CD4-positive, alpha-beta T cell (primary cell): Measurements from ENCODE around the gene FARSB. TPM values are rescaled to one million over a fixed set of nuclear protein-coding genes. Genes with fewer than 3 reads are reported as not detected.

Source experiments
- ATAC-seq: fragments of 200-7000 bp; cut with Tn5 transposase; one replicate; pipeline ENCODE4 v1.10.0; 2022; ENCODE audit warnings: mild to moderate bottlenecking; ENCODE audit not compliant: poor library complexity
- CTCF ChIA-PET: fragments of 350-600 bp; sonication (Branson Sonifier 250); formaldehyde crosslinking; loops from one replicate; lab custom pipeline; 2021; ENCODE audit warnings: antibody characterized with exemption, inconsistent platforms; lab: Charles Lee
- POLR2A ChIA-PET: fragments of 350-600 bp; sonication (Branson Sonifier 250); formaldehyde crosslinking; loops from one replicate; lab custom pipeline; 2021; ENCODE audit warnings: antibody characterized with exemption, inconsistent platforms; lab: Charles Lee
- DNase-seq, 14 experiments: peaks; one replicate each; pipeline ENCODE4 v3.0.0-alpha.2; 2013 to 2020; ENCODE audit warnings: mixed read lengths in 2 of 14
- H3K27ac ChIP-seq, 2 donors: one replicate each; pipeline versions ENCODE4 v1.5.1 to v1.7.0; 2013; ENCODE audit warnings: low read length in 2 of 2, low read depth in 1 of 2, mild to moderate bottlenecking in 1 of 2
- H3K27me3 ChIP-seq, 2 experiments: 1 replicate in 1 of 2; 2 replicates in 1 of 2; pipeline versions ENCODE4 v1.6.1 to v1.7.0; 2013; ENCODE audit warnings: low read length in 2 of 2, control low read depth in 1 of 2, mild to moderate bottlenecking in 1 of 2, moderate library complexity in 1 of 2; ENCODE audit not compliant: insufficient read depth in 2 of 2, control insufficient read depth in 1 of 2
- H3K36me3 ChIP-seq: one replicate; pipeline ENCODE4 v1.6.1; 2013; ENCODE audit warnings: low read length, control low read depth; ENCODE audit not compliant: insufficient read depth
- H3K4me1 ChIP-seq: one replicate; pipeline ENCODE4 v1.6.1; 2013; ENCODE audit warnings: low read length, control low read depth; ENCODE audit not compliant: insufficient read depth
- H3K4me3 ChIP-seq: one replicate; pipeline ENCODE4 v1.5.1; 2013; ENCODE audit warnings: mild to moderate bottlenecking, low read length, moderate library complexity
- H3K9me3 ChIP-seq, 2 experiments: 1 replicate in 1 of 2; 2 replicates in 1 of 2; pipeline versions ENCODE4 v1.6.1 to v1.7.0; 2013; ENCODE audit warnings: low read length in 2 of 2, mild to moderate bottlenecking in 2 of 2, control low read depth in 1 of 2, moderate library complexity in 1 of 2; ENCODE audit not compliant: control insufficient read depth in 1 of 2, insufficient read depth in 1 of 2
- H3K27ac Mint-ChIP-seq: one replicate; pipeline ENCODE4 v1.8.0; 2020; ENCODE audit warnings: mixed read lengths
- H3K27me3 Mint-ChIP-seq: one replicate; pipeline ENCODE4 v1.8.0; 2021; ENCODE audit warnings: mixed read lengths
- H3K36me3 Mint-ChIP-seq: one replicate; pipeline ENCODE4 v1.8.0; 2021; ENCODE audit warnings: low read depth, mixed read lengths
- H3K4me1 Mint-ChIP-seq: one replicate; pipeline ENCODE4 v1.8.0; 2021; ENCODE audit warnings: low read depth, mixed read lengths
- H3K4me3 Mint-ChIP-seq: one replicate; pipeline ENCODE4 v1.8.0; 2020; ENCODE audit warnings: mild to moderate bottlenecking, mixed read lengths
- H3K9me3 Mint-ChIP-seq: one replicate; pipeline ENCODE4 v1.8.0; 2020; ENCODE audit warnings: mixed read lengths
- intact Hi-C, 2 experiments: fragments of 100-400 bp; cut with DNase I in 1 of 2; cut with micrococcal nuclease in 1 of 2; formaldehyde crosslinking; loops; one replicate each; pipeline versions ENCODE4 v1.15.1 to v1.9.0; 2023 to 2025; cut with DNase I, micrococcal nuclease
- total RNA-seq, 174 experiments: library from RNA in 2 of 174; stranded (reverse) in 2 of 174; gene quantifications; one replicate each; pipeline ENCODE4 v1.2.3 and lab custom pipeline; 2021 to 2026
- TF ChIP-seq, protein P1 (sequence below): fragments of 200-600 bp; IDR thresholded peaks from one replicate; pipeline ENCODE4 v1.8.0; 2022; ENCODE audit warnings: antibody characterized with exemption, mild to moderate bottlenecking

The FARSB gene
- total RNA-seq, 2 experiments from 2014 or later, result 7.8 to 8.7 TPM

DNA sequence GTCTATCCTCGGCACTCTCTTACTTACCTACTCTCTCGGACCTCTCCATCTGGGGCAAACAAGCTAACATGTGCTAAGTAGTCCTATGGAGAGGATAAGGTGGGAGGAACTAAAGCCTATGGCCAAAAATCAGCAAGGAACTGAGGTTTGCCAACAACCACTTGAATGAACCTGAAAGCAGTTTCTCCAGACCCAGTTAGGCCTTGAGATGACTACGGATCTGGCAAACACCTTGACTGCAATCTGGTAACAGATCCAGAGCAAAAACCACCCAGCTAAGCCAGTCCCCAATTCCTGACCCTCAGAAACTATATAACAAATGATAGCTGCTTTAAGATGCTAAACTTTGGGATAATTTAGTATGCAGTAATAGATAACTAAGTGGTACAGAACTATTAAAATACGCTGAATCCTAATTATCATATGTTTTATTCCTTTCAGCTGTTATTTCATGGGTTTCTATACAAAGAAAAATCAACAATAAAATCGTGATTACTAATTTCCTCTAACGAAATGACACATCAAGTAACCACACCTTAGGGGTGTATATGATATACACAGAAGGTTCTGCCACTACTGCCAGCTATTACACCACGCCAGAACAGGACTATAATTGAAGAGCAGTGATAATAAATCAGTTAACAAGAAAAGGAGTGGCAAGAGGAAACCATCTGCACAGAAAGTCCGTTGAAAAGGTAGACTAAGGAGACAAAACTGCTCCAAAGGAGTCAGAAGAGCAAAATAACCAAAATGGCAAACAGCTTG, 3.2 kb downstream of the FARSB start:
- Histone ChIP-seq H3K36me3 (peaks cover 11% of the 10 kb centered on the region), H3K27ac (no peak overlapping the region), H3K4me1 (peaks cover 28% of the 10 kb centered on the region), H3K9me3 (no peaks in the 10 kb centered on the region), H3K27me3 (no peaks in the 10 kb centered on the region), H3K4me3 (no peak overlapping the region)
- ATAC-seq (no peak), DNase-seq (no peak)
- CTCF ChIA-PET, result interaction anchor here (1.3 kb wide), 1 partner anchor 38 kb away, joined by 5 read pairs; no protein-coding TSS in a partner anchor
- TF ChIP-seq, protein P1, sequence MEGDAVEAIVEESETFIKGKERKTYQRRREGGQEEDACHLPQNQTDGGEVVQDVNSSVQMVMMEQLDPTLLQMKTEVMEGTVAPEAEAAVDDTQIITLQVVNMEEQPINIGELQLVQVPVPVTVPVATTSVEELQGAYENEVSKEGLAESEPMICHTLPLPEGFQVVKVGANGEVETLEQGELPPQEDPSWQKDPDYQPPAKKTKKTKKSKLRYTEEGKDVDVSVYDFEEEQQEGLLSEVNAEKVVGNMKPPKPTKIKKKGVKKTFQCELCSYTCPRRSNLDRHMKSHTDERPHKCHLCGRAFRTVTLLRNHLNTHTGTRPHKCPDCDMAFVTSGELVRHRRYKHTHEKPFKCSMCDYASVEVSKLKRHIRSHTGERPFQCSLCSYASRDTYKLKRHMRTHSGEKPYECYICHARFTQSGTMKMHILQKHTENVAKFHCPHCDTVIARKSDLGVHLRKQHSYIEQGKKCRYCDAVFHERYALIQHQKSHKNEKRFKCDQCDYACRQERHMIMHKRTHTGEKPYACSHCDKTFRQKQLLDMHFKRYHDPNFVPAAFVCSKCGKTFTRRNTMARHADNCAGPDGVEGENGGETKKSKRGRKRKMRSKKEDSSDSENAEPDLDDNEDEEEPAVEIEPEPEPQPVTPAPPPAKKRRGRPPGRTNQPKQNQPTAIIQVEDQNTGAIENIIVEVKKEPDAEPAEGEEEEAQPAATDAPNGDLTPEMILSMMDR, result no peak
- H3K27ac Mint-ChIP-seq, result peak overlapping the region; percentile 61
- peaks cover 76% of the 10 kb centered on the region for H3K4me1 Mint-ChIP-seq
- no peaks in the 10 kb centered on the region for H3K27me3 Mint-ChIP-seq
- POLR2A ChIA-PET, result no interaction called here
- intact Hi-C loops, result no loop called here
- peak overlapping the region; percentile 75 for H3K4me3 Mint-ChIP-seq
- no peaks in the 10 kb centered on the region for H3K9me3 Mint-ChIP-seq
- peaks cover 37% of the 10 kb centered on the region for H3K36me3 Mint-ChIP-seq

DNA sequence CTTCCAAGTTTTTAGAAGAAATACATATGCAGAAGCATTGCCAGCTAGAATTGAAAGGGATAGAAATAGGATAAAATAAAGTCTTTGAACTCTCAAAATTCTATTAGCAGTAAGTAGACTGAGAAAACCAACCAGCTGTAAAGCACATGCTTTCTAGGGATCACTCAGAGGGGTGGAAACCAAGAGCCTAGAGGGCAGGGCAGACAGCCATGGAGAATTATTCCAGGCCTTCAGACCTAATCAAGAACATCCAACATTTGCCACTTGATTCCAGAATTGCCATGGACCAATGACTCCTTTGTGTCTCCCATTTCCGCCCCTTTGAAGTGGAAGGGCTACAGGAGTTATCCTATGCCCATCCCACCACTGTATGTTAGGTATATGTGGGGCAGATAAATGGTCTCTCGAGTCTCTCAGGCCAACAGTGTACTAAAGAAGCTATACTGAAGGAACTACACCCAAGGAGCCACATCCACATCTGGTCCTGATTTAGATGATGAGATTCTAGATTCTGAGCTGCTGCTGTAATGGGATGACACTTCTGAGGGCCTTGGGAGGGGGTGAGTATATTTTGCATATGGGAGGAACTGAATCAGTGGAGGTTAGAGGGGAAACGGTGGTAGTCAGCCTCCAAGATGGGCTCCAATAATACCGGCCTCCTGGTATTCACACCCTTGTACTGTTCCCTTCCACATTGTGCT, 4.0 kb downstream of the FARSB start:
- Mint-ChIP-seq H3K4me3 (peak overlapping the region; percentile 75), H3K9me3 (no peaks in the 10 kb centered on the region), H3K27me3 (no peaks in the 10 kb centered on the region), H3K36me3 (peaks cover 45% of the 10 kb centered on the region), H3K27ac (no peak overlapping the region), H3K4me1 (peaks cover 73% of the 10 kb centered on the region)
- TF ChIP-seq, protein P1, result no peak
- peaks cover 26% of the 10 kb centered on the region for H3K4me1 ChIP-seq
- intact Hi-C loops, result no loop called here
- ATAC-seq (no peak), DNase-seq (no peak)
- no peak overlapping the region for H3K27ac ChIP-seq
- H3K36me3 ChIP-seq, result peaks cover 14% of the 10 kb centered on the region
- no peak overlapping the region for H3K4me3 ChIP-seq
- CTCF ChIA-PET, result no interaction called here
- no peaks in the 10 kb centered on the region for H3K27me3 ChIP-seq
- POLR2A ChIA-PET, result no interaction called here
- no peaks in the 10 kb centered on the region for H3K9me3 ChIP-seq

DNA sequence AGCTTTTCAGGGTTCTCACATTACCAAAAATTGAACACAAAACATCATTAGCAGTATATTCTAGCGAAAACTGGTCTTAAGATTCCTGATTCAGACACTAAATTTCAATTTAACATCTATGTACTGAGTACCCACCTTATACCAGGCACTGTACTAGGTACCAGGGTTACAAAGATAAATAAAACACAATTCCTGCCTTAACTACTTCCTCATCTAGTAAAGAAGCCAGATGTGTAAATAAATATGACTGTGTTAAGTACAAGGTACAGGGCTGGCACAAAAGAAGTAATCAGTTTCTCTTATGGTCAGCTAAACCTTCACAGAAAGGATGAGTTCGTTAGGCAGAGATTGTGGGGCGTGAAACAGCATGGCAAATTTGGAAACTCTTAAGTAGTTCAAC, 6.1 kb downstream of the FARSB start:
- Mint-ChIP-seq H3K27me3 (no peaks in the 10 kb centered on the region), H3K4me1 (peaks cover 56% of the 10 kb centered on the region), H3K9me3 (no peaks in the 10 kb centered on the region), H3K36me3 (peaks cover 54% of the 10 kb centered on the region), H3K4me3 (no peak overlapping the region), H3K27ac (no peak overlapping the region)
- ChIA-PET CTCF (no interaction called here), POLR2A (interaction anchor here (1.5 kb wide), 1 partner anchor 10 kb away, joined by 3 read pairs; no protein-coding TSS in a partner anchor)
- TF ChIP-seq, protein P1, result no peak
- DNase-seq, result no peak
- Histone ChIP-seq H3K27ac (no peak overlapping the region), H3K36me3 (peaks cover 22% of the 10 kb centered on the region), H3K4me3 (no peak overlapping the region), H3K4me1 (peaks cover 16% of the 10 kb centered on the region), H3K9me3 (no peaks in the 10 kb centered on the region), H3K27me3 (no peaks in the 10 kb centered on the region)
- intact Hi-C loops, result no loop called here
- ATAC-seq, result no peak
